Measurements from ENCODE around the gene CNNM2. TPM values are rescaled to one million over a fixed set of nuclear protein-coding genes. Genes with fewer than 3 reads are reported as not detected.

CNNM2 gene
- 4.2 and 4.9 TPM in 2 replicates for total RNA-seq (2014; rRNA removed; shearing (Covaris generic))
- 1.3 and 2.4 TPM in 2 replicates for polyA plus RNA-seq (2014; cell fraction: nucleus; rRNA removed)

GRCh38 chr10:102917962-102918816 lies at the start of gene CNNM2:
TSS of gene CNNM2 (plus strand) at chr10:102918294. CDS start at chr10:102918481, 187 bp downstream.
- DNase-seq (ENCODE audit: extremely low read depth, low read depth): peak; percentile 100

- no peak for DNase-seq (ENCODE audit: extremely low read depth, low read depth)
Measured at GRCh38 chr10:102868911-102869257, 49.2 kb upstream of the CNNM2 start.

- peak; percentile 17 for DNase-seq (ENCODE audit: extremely low read depth, low read depth)
Measured at GRCh38 chr10:102869258-102870198, 48.6 kb upstream of the CNNM2 start, which contains the start of gene AS3MT. TSS of gene AS3MT (plus strand) at chr10:102869470. CDS start at chr10:102869593, 123 bp downstream.

- no peak for DNase-seq (ENCODE audit: extremely low read depth, low read depth)
Measured at GRCh38 chr10:102870221-102870620, 47.9 kb upstream of the CNNM2 start.

GRCh38 chr10:102872163-102872562 lies 45.9 kb upstream of the CNNM2 start:
- DNase-seq (ENCODE audit: extremely low read depth, low read depth): no peak

GRCh38 chr10:102876747-102877153 lies 41.3 kb upstream of the CNNM2 start:
- DNase-seq (ENCODE audit: extremely low read depth, low read depth): no peak

GRCh38 chr10:102878629-102879028 lies 39.5 kb upstream of the CNNM2 start:
- no peak for DNase-seq (ENCODE audit: extremely low read depth, low read depth)

GRCh38 chr10:102880256-102880655 lies 37.8 kb upstream of the CNNM2 start:
- no peak for DNase-seq (ENCODE audit: extremely low read depth, low read depth)

- no peak for DNase-seq (ENCODE audit: extremely low read depth, low read depth)
Measured at GRCh38 chr10:102888048-102888447, 30.0 kb upstream of the CNNM2 start.

GRCh38 chr10:102894466-102895213 lies 23.5 kb upstream of the CNNM2 start:
- no peak for DNase-seq (ENCODE audit: extremely low read depth, low read depth)

- no peak for DNase-seq (ENCODE audit: extremely low read depth, low read depth)
Measured at GRCh38 chr10:102900006-102900405, 18.1 kb upstream of the CNNM2 start.

- no peak for DNase-seq (ENCODE audit: extremely low read depth, low read depth)
Measured at GRCh38 chr10:102904346-102904745, 13.7 kb upstream of the CNNM2 start.

- no peak for DNase-seq (ENCODE audit: extremely low read depth, low read depth)
Measured at GRCh38 chr10:102906507-102906906, 11.6 kb upstream of the CNNM2 start.

GRCh38 chr10:102914781-102915180 lies 3.3 kb upstream of the CNNM2 start:
- no peak for DNase-seq (ENCODE audit: extremely low read depth, low read depth)

GRCh38 chr10:102916173-102916572 lies 1.9 kb upstream of the CNNM2 start:
- no peak for DNase-seq (ENCODE audit: extremely low read depth, low read depth)

GRCh38 chr10:102917314-102917961 lies 656 bp upstream of the CNNM2 start:
- DNase-seq (ENCODE audit: extremely low read depth, low read depth): peak; percentile 67

- DNase-seq (ENCODE audit: extremely low read depth, low read depth): no peak
Measured at GRCh38 chr10:102918817-102919245, 737 bp downstream of the CNNM2 start.

- DNase-seq (ENCODE audit: extremely low read depth, low read depth): no peak
Measured at GRCh38 chr10:102919246-102919959, 1.3 kb downstream of the CNNM2 start.
